Activated T-cell treated with anti-CD3 and anti-CD28 coated beads for 24 hours (primary cell): Measurements from ENCODE around the gene PCDHB2.
"Not testable (repeated sequence)": the region's sequence is repeated elsewhere in the genome, so short reads cannot be mapped to it uniquely, and the experiment has no call there.

Experiments used
- DNase-seq: peaks from one replicate; pipeline ENCODE4 v3.0.0-alpha.2; 2020; ENCODE audit warnings: low read depth

The PCDHB2 gene

DNA sequence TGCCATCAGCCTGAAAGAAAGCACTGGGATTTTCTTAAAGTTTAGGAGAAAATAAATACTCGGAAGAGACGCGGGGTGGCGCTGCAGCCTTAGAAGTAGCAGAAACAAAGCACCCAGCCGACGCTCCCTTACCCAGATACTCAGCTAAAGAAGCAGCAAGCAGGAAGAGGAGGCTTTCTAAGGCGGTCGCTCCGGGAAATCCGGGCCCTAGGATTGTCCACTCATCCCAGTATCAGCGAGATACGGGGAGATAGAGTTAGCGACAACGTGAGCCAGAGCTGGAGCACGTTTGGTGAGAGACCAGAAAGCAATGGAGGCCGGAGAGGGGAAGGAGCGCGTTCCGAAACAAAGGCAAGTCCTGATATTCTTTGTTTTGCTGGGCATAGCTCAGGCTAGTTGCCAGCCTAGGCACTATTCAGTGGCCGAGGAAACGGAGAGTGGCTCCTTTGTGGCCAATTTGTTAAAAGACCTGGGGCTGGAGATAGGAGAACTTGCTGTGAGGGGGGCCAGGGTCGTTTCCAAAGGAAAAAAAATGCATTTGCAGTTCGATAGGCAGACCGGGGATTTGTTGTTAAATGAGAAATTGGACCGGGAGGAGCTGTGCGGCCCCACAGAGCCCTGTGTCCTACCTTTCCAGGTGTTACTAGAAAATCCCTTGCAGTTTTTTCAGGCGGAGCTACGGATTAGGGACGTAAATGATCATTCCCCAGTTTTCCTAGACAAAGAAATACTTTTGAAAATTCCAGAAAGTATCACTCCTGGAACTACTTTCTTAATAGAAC lies at the start of gene PCDHB2:
Gene PCDHB2, plus strand, starts transcription at position 135 of the 782 bp plus-strand sequence. Its CDS starts 176 bp downstream, at position 311.
- no peak for DNase-seq

DNA sequence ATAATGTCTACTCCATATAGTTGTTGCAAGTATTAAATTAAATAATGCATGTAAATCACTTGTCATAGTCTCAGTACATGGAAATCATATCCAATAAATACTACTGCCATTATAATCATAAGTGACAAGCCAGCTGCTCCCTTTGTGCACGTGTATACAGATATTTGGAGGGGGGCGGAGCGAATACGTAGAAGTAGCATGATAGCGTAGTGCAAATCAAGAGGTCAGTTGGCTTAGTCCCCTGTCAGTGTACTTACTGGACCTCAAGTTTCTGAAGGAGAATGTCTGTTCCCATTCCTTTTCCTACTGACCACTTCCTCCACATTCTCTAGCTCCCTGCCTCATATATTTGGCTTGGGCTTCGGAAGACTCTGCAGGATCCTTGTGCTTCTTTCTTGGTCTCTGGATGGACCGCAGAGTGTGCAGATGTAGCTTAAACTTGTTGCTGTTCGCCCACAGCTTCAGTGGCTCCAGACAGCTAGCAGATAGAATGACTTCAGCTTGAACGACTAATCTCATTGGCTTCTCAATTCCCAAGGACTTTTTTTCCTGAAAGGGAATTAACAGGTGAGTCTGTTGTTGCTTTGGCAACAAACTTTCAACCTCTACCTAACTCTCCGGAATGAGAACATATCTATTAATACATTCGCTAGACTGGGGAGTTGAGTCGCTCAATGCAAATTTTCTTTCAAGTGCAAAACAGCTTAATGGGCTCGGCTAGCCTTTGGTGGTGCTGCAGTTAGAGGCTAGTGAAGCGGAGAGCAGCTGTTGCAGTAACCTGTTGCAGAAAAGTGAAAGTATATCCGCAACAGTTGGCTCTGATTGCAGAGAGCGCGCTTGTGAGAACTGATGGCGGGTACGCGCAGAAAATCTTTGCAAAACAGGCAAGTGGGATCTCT lies 43.5 kb upstream of the PCDHB2 start, which contains the start of gene PCDHB1:
Gene PCDHB1, plus strand, starts transcription at position 753 of the 899 bp plus-strand sequence. Its CDS starts 97 bp downstream, at position 850.
- no peak for DNase-seq

DNA sequence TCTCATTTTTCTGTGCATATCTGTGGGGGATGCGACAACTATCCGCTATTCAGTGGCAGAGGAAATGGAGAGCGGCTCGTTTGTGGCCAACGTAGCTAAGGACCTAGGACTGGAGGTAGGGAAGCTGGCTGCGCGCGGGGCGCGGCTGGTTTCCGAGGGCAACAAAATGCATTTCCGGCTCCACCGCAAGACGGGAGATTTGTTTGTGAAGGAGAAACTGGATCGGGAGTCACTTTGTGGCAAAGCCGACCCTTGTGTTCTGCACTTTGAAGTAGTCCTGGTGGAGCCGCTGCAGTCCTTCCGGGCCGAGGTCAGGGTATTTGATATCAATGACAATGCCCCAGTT lies 42.9 kb upstream of the PCDHB2 start:
- DNase-seq = no peak

DNA sequence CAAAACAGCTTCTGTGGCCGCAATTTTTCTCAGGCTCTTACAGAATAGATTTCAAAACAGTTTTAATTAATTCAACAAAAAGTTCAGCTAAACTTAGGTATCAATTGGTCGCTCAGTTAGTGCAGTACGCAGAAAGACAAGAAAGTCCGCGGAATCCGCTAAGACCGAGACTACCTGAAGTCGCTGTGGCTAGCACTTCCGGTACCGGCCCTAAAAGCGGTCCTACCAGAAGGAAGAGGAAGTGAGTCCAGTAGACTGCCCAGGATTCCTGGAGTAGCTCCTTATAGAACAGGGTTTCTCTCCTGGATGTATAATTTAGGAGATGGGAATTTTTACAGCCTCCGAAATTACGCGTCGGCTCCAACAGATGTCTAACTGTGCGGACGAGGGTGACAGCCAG lies 16.6 kb upstream of the PCDHB2 start:
- no peak for DNase-seq

DNA sequence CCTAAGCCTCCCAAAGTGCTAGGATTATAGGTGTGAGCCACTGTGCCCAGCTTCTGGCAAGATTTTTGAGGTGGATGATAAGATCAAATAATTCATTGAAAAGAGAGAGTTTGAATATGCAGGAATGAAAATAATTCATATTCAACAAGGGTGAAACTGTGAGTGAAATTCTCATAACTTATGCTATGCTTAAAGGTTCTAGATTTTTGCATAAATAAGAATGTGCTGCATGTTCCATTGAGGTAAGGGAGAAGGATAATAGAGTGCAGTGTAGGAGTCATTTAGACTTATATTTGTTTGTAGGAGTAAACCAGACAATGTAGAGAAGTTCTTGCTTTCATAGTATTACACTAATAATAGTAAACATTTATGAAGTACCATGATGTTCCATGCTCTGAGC lies 12.2 kb upstream of the PCDHB2 start:
- no peak for DNase-seq

DNA sequence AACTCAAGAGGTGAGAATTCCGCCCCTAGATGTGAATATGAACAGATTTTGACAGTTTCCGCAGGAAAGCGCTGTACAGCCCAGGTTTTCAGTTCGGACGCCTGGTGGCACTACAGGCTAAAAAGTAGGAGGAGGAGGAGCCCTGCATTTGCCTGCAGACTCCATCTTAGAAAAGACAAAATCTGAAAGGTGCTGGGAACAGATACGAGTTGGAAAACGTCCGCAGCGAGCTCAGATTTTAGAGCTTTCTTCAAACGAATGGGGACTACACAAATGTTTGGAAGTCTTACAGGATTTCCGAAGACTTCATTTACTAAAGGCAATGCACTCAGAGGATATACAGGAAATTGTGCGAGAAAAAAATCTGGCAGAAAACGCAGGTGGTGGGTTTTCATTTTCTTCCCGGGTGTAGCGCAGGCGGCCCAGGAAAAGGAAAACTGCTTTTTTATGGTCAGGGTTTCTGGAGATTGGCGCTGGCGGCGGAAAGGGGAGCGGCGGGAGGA lies 9.9 kb upstream of the PCDHB2 start:
- peak; percentile 23 for DNase-seq

DNA sequence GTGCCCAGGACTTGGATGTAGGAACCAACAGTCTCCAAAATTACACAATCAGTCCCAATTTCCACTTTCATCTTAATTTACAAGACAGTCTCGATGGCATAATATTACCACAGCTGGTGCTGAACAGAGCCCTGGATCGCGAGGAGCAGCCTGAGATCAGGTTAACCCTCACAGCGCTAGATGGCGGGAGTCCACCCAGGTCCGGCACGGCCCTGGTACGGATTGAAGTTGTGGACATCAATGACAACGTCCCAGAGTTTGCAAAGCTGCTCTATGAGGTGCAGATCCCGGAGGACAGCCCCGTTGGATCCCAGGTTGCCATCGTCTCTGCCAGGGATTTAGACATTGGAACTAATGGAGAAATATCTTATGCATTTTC lies 837 bp downstream of the PCDHB2 start:
- no peak for DNase-seq

DNA sequence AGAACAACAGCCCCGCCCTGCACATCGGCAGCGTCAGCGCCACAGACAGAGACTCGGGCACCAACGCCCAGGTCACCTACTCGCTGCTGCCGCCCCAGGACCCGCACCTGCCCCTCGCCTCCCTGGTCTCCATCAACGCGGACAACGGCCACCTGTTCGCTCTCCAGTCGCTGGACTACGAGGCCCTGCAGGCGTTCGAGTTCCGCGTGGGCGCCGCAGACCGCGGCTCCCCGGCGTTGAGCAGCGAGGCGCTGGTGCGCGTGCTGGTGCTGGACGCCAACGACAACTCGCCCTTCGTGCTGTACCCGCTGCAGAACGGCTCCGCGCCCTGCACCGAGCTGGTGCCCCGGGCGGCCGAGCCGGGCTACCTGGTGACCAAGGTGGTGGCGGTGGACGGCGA lies 1.8 kb downstream of the PCDHB2 start:
- not testable (repeated sequence) for DNase-seq

DNA sequence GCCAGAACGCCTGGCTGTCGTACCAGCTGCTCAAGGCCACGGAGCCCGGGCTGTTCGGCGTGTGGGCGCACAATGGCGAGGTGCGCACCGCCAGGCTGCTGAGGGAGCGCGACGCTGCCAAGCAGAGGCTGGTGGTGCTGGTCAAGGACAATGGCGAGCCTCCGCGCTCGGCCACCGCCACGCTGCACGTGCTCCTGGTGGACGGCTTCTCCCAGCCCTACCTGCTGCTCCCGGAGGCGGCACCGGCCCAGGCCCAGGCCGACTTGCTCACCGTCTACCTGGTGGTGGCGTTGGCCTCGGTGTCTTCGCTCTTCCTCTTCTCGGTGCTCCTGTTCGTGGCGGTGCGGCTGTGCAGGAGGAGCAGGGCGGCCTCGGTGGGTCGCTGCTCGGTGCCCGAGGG lies 2.2 kb downstream of the PCDHB2 start:
- not testable (repeated sequence) for DNase-seq

DNA sequence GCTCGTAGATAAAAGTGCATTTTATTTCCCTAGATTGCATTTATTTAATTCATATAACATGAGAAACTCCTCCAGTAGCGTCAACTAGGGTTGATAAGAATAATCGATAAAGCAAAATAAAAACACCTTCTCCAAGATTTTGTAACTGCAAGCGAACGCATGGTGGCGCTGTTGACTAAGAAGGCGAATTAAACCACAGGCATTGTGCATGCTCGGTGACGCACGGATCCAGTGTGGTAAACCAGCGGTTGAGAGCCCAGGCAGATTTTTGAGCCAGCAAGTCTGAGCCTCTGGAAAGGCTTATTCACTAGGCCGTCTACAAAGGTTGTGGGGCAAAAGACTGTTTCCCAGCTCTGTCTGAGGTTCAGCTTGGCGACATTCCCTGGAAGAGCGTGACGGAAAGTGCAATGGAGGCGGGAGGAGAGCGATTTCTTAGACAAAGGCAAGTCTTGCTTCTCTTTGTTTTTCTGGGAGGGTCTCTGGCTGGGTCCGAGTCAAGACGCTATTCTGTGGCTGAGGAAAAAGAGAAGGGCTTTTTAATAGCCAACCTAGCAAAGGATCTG lies 5.9 kb downstream of the PCDHB2 start, which contains the start of gene PCDHB3:
Gene PCDHB3, plus strand, starts transcription at position 231 of the 563 bp plus-strand sequence. Its CDS starts 177 bp downstream, at position 408.
- DNase-seq = peak; percentile 4

DNA sequence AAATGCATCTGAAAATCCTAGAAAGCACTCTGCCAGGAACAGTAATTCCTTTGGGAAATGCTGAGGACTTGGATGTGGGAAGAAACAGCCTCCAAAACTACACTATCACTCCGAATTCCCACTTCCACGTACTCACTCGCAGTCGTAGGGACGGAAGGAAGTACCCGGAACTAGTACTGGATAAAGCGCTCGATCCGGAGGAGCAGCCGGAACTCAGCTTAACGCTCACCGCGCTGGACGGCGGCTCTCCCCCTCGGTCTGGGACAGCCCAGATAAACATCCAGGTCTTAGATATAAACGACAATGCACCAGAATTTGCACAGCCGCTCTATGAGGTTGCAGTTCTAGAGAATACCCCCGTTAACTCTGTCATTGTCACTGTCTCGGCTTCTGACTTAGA lies 6.6 kb downstream of the PCDHB2 start:
- DNase-seq = no peak

DNA sequence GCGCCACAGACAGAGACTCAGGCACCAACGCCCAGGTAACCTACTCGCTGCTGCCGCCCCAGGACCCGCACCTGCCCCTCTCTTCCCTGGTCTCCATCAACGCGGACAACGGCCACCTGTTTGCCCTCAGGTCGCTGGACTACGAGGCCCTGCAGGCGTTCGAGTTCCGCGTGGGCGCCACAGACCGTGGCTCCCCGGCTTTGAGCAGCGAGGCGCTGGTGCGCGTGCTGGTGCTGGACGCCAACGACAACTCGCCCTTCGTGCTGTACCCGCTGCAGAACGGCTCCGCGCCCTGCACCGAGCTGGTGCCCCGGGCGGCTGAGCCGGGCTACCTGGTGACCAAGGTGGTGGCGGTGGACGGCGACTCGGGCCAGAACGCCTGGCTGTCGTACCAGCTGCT lies 7.7 kb downstream of the PCDHB2 start:
- DNase-seq = not testable (repeated sequence)

DNA sequence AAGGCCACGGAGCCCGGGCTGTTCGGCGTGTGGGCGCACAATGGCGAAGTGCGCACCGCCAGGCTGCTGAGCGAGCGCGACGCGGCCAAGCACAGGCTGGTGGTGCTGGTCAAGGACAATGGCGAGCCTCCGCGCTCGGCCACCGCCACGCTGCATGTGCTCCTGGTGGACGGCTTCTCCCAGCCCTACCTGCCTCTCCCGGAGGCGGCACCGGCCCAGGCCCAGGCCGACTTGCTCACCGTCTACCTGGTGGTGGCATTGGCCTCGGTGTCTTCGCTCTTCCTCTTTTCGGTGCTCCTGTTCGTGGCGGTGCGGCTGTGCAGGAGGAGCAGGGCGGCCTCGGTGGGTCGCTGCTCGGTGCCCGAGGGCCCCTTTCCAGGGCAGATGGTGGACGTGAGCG lies 8.1 kb downstream of the PCDHB2 start:
- DNase-seq = not testable (repeated sequence)

DNA sequence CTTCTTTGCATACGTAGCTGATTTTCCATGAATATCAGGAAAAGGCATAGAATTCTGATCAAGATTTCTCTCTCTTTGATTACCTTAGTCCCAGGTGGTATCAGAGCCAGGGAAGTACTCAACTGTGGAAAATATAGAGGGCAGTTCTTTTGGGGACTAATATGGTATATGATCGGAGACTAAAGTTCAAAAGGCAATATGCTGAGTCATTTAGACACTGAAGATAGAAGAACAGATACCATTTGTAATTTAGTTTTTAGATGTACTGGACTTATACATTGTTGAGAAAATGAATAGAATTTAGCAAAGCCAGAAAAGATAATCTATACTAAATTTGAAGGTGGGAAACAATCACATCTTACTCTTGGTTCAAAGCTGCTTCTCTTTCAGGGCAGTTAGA lies 10.9 kb downstream of the PCDHB2 start:
- no peak for DNase-seq

DNA sequence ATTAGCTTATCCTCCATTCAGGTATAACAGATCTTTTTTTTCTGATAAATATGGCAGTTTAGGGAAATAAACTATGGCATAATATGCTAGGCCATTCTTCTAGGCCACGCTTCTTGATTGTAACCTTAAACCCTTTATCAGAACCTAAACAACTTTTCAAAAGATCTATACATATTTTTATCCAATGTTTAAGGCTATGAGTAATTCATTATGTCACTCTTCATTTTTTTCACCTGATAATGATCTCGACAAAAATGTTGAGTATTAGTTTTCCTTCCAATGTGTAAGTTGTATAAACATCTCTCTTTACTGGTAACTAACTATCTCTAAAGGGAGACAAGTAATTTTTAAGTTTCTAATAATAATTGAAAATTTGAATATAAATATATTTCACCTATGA lies 24.8 kb downstream of the PCDHB2 start:
- DNase-seq = no peak

DNA sequence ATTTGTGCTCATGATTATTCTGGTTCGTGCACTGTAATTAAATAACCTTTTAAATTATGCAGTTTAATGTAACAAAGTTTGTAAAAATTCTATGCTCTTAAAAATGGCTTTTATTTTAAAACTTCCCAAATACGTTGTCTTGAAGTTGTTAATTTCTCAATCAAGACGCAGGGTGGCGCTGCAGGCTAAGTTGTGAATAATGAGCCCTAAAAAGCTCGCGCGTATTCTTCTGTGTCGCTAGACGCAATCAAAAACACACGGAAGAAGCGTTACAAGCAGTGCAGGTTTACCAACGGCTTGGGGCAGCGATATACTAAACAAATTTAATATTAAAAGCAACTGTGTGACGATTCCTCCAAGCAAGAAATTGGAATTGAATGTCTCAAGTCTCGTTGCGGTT lies 27.1 kb downstream of the PCDHB2 start, which contains the start of gene PCDHB4:
Gene PCDHB4, plus strand, starts transcription at position 256 of the 400 bp plus-strand sequence. CDS start 181 bp downstream, outside the sequence.
- no peak for DNase-seq

DNA sequence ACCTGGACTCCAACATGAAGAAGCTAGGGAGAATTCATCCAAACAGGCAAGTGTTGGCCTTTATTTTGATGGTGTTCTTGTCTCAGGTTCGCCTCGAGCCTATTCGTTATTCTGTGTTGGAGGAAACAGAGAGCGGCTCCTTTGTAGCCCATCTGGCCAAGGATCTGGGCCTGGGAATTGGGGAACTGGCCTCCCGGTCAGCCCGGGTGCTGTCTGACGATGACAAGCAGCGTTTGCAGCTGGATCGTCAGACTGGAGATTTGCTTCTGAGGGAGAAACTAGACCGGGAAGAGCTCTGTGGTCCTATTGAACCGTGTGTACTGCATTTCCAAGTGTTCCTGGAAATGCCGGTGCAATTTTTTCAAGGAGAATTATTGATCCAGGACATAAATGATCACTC lies 27.6 kb downstream of the PCDHB2 start:
- DNase-seq = no peak

DNA sequence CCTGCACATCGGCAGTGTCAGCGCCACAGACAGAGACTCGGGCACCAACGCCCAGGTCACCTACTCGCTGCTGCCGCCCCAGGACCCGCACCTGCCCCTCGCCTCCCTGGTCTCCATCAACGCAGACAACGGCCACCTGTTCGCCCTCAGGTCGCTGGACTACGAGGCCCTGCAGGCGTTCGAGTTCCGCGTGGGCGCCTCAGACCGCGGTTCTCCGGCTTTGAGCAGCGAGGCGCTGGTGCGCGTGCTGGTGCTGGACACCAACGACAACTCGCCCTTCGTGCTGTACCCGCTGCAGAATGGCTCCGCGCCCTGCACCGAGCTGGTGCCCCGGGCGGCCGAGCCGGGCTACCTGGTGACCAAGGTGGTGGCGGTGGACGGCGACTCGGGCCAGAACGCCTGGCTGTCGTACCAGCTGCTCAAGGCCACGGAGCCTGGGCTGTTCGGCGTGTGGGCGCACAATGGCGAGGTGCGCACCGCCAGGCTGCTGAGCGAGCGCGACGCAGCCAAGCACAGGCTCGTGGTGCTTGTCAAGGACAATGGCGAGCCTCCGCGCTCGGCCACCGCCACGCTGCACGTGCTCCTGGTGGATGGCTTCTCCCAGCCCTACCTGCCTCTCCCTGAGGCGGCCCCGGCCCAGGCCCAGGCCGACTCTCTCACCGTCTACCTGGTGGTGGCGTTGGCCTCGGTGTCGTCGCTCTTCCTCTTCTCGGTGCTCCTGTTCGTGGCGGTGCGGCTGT lies 29.2 kb downstream of the PCDHB2 start:
- DNase-seq = not testable (repeated sequence)

DNA sequence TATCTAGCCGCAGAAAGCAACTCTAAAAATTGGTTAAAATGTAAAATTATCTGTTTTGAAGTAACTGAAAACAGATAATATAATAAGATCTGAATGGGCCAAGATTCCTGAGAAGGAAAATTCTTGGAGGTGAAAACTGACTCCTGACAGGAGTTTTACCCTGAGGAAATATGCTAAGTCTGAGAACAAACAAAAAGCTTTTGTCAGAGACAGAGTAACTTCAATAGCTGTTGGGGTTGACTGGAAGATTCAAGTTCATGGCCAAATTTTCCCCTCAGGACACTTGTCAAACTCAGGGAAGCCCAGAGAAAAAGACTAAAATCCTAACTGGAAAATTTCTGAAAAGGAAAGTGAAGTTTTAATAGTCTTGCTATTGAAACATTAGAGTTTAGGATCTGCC lies 32.9 kb downstream of the PCDHB2 start:
- no peak for DNase-seq

DNA sequence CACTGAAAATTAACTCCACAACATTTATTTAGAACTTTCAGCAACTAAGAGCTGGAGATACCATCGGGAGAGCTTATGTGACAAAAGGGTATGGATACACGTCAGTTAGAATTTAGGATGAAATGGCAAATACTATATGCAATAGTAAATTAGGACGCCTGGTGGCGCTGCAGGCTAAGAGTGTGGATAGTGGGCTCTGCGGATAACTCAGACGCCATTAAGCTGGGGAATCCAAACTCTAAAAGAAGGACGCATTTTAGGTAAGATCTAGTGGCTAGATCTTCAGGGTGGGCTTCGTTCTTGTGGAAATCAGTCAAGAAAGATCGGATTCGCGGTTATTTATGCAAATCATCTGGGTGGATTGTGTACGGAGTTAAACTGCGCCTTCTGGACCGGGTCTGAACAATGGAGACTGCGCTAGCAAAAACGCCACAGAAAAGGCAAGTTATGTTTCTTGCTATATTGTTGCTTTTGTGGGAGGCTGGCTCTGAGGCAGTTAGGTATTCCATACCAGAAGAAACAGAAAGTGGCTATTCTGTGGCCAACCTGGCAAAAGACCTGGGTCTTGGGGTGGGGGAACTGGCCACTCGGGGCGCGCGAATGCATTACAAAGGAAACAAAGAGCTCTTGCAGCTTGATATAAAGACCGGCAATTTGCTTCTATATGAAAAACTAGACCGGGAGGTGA lies 40.8 kb downstream of the PCDHB2 start, which contains the start of gene PCDHB5:
Gene PCDHB5, plus strand, starts transcription at position 177 of the 688 bp plus-strand sequence. Its CDS starts 229 bp downstream, at position 406.
- DNase-seq = no peak
